ENCODE measurements around the gene CLEC2L. TPM values are rescaled to one million over a fixed set of nuclear protein-coding genes. Genes with fewer than 3 reads are reported as not detected.

CLEC2L gene
- total RNA-seq, 1 donor = not detected

GRCh38 chr7:139562491-139562890 is 39.0 kb downstream of the CLEC2L start:
- TF ChIP-seq, protein P1, sequence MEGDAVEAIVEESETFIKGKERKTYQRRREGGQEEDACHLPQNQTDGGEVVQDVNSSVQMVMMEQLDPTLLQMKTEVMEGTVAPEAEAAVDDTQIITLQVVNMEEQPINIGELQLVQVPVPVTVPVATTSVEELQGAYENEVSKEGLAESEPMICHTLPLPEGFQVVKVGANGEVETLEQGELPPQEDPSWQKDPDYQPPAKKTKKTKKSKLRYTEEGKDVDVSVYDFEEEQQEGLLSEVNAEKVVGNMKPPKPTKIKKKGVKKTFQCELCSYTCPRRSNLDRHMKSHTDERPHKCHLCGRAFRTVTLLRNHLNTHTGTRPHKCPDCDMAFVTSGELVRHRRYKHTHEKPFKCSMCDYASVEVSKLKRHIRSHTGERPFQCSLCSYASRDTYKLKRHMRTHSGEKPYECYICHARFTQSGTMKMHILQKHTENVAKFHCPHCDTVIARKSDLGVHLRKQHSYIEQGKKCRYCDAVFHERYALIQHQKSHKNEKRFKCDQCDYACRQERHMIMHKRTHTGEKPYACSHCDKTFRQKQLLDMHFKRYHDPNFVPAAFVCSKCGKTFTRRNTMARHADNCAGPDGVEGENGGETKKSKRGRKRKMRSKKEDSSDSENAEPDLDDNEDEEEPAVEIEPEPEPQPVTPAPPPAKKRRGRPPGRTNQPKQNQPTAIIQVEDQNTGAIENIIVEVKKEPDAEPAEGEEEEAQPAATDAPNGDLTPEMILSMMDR (IDR thresholded peaks at IDR 0.05; ENCODE audit: insufficient read depth, low read length) = no peak
- H3K4me3 ChIP-seq (ENCODE audit: low read depth, low read length) = no peak overlapping the region
- no peak for DNase-seq (ENCODE audit: low read depth)

- TF ChIP-seq, protein P1 (IDR thresholded peaks at IDR 0.05; ENCODE audit: insufficient read depth, low read length) = no peak
Measured at GRCh38 chr7:139562961-139563565, 39.6 kb downstream of the CLEC2L start.

DNA sequence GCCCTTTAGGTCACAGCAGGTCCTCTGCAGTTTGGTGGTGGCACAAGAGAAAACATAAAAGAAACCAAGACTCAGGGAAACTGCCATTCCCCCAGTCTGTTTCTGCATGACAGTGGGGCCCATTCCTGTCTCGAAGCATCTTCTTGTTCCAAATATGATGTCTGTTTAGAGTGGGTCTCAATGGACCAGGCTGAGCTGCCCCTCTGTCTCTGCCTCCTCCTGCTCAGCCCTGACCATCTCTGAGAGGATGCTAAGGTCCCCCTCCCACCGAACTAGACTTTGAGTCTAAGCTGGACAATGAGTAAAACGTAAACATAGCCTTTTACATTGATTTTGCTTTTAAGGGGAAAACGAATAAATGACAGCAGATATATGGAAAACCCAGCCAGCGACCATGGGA is 40.4 kb downstream of the CLEC2L start:
- no peak overlapping the region for H3K4me3 ChIP-seq (ENCODE audit: low read depth, low read length)
- TF ChIP-seq, protein P1 (IDR thresholded peaks at IDR 0.05; ENCODE audit: insufficient read depth, low read length) = no peak
- no peak for DNase-seq (ENCODE audit: low read depth)

More at GRCh38 chr7:139562961-139563565, 39.6 kb downstream of the CLEC2L start:
- no peak overlapping the region for H3K4me3 ChIP-seq (ENCODE audit: low read depth, low read length)
- DNase-seq (ENCODE audit: low read depth) = no peak

GRCh38 chr7:139566075-139566474 is 42.6 kb downstream of the CLEC2L start:
- TF ChIP-seq, protein P1 (IDR thresholded peaks at IDR 0.05; ENCODE audit: insufficient read depth, low read length) = no peak
- H3K4me3 ChIP-seq (ENCODE audit: low read depth, low read length) = no peak overlapping the region
- DNase-seq (ENCODE audit: low read depth) = no peak

GRCh38 chr7:139566736-139567646 is 43.5 kb downstream of the CLEC2L start:
- DNase-seq (ENCODE audit: low read depth) = no peak
- H3K4me3 ChIP-seq (ENCODE audit: low read depth, low read length) = no peak overlapping the region
- TF ChIP-seq, protein P1 (IDR thresholded peaks at IDR 0.05; ENCODE audit: insufficient read depth, low read length) = no peak

- TF ChIP-seq, protein P1 (IDR thresholded peaks at IDR 0.05; ENCODE audit: insufficient read depth, low read length) = no peak
- H3K4me3 ChIP-seq (ENCODE audit: low read depth, low read length) = no peak overlapping the region
- no peak for DNase-seq (ENCODE audit: low read depth)
Measured at GRCh38 chr7:139567647-139568345, 44.3 kb downstream of the CLEC2L start.
